Activated naive CD8-positive, alpha-beta T cell treated with anti-CD3 and anti-CD28 coated beads, Interleukin-2, amount 10 ng/mL, durations not matched to agents 7 days and 5 days (primary cell): ENCODE data around the gene ERCC3. TPM values are rescaled to one million over a fixed set of nuclear protein-coding genes. Genes with fewer than 3 reads are reported as not detected.

Experiments
- ATAC-seq: fragments of 150-1000 bp; cut with Tn5 transposase; one replicate; pipeline ENCODE4 v1.10.0; 2021; ENCODE audit warnings: low read depth, moderate library complexity
- POLR2A ChIA-PET: fragments of 350-600 bp; sonication (Branson Sonifier 250); formaldehyde crosslinking; loops from one replicate; lab custom pipeline; 2021; ENCODE audit warnings: antibody characterized with exemption; lab: Charles Lee
- DNase-seq: peaks from one replicate; pipeline ENCODE4 v3.0.0; 2021
- H3K27ac Mint-ChIP-seq: one replicate; pipeline ENCODE4 v1.8.0; 2022; ENCODE audit warnings: mild to moderate bottlenecking, mixed read lengths
- H3K27me3 Mint-ChIP-seq: one replicate; pipeline ENCODE4 v1.8.0; 2022; ENCODE audit warnings: mild to moderate bottlenecking, moderate library complexity, mixed read lengths
- H3K36me3 Mint-ChIP-seq: one replicate; pipeline ENCODE4 v1.8.0; 2021; ENCODE audit warnings: mild to moderate bottlenecking, mixed read lengths
- H3K4me1 Mint-ChIP-seq: one replicate; pipeline ENCODE4 v1.8.0; 2021; ENCODE audit warnings: mixed read lengths
- H3K4me3 Mint-ChIP-seq: one replicate; pipeline ENCODE4 v1.8.0; 2022; ENCODE audit warnings: mild to moderate bottlenecking, moderate library complexity, mixed read lengths
- H3K9me3 Mint-ChIP-seq: one replicate; pipeline ENCODE4 v1.8.0; 2021; ENCODE audit warnings: mixed read lengths
- total RNA-seq, 2 experiments: library from RNA; stranded (reverse); gene quantifications; one replicate each; pipeline ENCODE4 v1.2.3, GENCODE V29; 2021

Gene ERCC3
- total RNA-seq, result 10 to 100 TPM; 60.6 to 64.8 TPM

DNA sequence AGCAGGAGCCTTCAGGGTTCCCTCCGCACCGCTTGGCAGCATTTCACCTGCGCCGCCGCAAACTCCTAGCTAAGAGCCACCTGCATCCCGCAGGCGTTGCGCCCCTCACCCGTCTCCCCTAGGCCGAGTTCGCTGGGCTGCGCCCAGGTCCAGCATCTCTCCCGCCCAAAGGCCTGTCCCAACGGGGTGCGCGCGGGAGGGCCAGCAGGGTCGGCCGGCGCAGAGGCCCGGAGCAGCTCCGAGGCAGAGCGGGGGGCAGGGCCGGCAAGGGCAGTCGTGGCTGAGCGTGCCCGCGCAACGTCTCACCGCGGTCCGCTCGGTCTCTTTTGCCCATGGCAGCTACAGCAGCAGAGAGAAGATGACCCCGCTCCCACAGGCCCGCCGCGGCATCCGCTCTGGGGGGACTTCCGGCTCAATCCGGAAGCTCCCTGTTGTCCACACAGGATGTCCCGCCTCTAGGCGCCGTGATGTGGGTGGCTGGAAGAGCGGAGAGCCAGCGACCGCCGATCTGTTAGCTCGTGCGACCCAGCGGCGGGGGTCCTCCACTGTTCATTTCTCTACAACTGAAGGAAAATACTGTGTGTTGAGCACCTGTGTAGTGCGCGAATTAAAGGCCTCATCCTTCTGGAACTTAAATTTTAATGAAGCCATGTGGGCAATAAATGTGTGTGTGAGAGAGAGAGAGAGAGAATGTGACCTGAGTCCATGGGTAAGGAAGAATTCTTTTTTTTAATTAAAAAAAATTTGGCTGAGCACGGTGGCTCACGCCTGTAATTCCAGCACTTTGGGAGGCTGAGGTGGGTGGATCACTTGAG, at the start of gene ERCC3:
ERCC3 (minus strand) TSS at position 397 of the 815 bp plus-strand sequence; CDS start at position 334, 63 bp downstream.
- H3K36me3 Mint-ChIP-seq, result peaks cover 21% of the 10 kb centered on the region
- DNase-seq, result peak; percentile 86
- H3K27me3 Mint-ChIP-seq, result no peaks in the 10 kb centered on the region
- no peaks in the 10 kb centered on the region for H3K9me3 Mint-ChIP-seq
- H3K4me3 Mint-ChIP-seq, result peak within 1 kb of the TSS; percentile 97
- peak; percentile 95 for ATAC-seq
- POLR2A ChIA-PET, result interaction anchor here (0.6 to 2.0 kb wide), 14 partner anchors 11 to 270 kb away, joined by 3 to 7 read pairs (median 4); partner anchors contain the start of gene IWS1
- peaks cover 21% of the 10 kb centered on the region for H3K4me1 Mint-ChIP-seq
- H3K27ac Mint-ChIP-seq, result peak within 1 kb of the TSS; percentile 98

DNA sequence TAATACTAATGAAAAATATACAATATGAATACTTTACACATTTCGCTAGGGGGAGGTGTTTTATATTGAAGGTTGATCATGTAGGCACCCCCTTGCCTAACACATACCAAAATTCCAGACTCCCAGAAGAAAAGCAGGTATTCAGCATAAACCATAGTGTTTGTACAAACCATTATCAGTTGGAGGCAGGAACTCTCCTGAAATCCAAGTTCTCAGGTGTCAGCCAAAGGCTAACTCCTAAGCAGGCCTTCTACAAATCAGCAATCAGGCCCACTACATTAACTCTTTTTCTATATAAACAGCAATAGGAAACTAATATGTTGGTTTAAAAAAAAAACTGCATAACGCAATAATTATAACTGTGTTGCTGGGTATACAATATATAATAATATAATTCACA, 49.3 kb upstream of the ERCC3 start:
- Mint-ChIP-seq H3K27me3 (no peaks in the 10 kb centered on the region), H3K9me3 (no peaks in the 10 kb centered on the region), H3K4me1 (peaks cover 5% of the 10 kb centered on the region), H3K36me3 (peaks cover 21% of the 10 kb centered on the region), H3K27ac (no peak overlapping the region), H3K4me3 (no peak overlapping the region)
- POLR2A ChIA-PET, result no interaction called here
- no peak for ATAC-seq
- DNase-seq, result no peak

DNA sequence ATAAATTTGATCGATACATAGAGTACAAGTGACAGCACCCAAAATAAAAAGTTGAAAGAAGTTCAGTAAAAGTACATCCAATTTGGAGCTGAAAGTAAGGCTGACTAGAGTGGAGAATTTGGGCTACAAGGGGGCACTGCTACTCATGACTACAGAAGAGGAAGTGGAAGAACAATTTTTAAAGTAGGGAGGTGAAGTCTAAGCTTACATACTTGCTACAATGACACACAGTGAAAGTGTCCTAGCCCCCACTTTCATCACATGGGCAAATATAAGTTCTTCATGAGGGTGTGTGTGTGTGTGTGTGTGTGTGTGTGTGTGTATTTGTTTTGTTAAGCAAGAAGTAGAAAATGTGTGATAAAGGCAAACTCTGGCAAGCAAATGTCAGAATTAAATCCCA, 48.2 kb upstream of the ERCC3 start:
- Mint-ChIP-seq H3K27me3 (no peaks in the 10 kb centered on the region), H3K27ac (no peak overlapping the region), H3K4me3 (no peak overlapping the region), H3K9me3 (no peaks in the 10 kb centered on the region), H3K4me1 (peaks cover 5% of the 10 kb centered on the region), H3K36me3 (peaks cover 26% of the 10 kb centered on the region)
- no peak for ATAC-seq
- no peak for DNase-seq
- POLR2A ChIA-PET, result interaction anchor here (0.5 kb wide), 1 partner anchor 9 kb away, joined by 3 read pairs; no protein-coding TSS in a partner anchor

DNA sequence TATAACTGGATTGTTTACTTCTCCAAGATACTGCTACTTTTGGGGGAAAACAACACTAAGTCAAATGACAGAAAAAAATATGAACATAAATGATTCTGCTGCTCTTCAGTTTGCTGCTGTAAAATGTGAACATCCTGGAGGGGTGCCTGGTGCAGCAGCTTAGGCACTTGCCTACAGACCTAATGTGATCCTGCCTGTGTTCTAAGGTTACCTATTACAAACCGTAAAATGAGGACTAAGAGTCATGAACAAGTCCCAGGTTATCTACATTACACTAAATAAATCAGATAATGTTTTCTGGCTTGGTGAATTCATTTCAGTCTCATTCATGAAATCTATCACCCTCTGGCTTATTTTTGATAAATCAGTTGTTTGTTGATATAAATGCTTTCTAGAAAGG, 38.4 kb upstream of the ERCC3 start:
- Mint-ChIP-seq H3K27ac (no peak overlapping the region), H3K4me3 (no peak overlapping the region), H3K9me3 (no peaks in the 10 kb centered on the region), H3K27me3 (no peaks in the 10 kb centered on the region), H3K36me3 (peaks cover 9% of the 10 kb centered on the region), H3K4me1 (no peaks in the 10 kb centered on the region)
- no peak for ATAC-seq
- POLR2A ChIA-PET, result interaction anchor here (0.6 kb wide), 1 partner anchor 66 kb away, joined by 8 read pairs; no protein-coding TSS in a partner anchor
- no peak for DNase-seq

DNA sequence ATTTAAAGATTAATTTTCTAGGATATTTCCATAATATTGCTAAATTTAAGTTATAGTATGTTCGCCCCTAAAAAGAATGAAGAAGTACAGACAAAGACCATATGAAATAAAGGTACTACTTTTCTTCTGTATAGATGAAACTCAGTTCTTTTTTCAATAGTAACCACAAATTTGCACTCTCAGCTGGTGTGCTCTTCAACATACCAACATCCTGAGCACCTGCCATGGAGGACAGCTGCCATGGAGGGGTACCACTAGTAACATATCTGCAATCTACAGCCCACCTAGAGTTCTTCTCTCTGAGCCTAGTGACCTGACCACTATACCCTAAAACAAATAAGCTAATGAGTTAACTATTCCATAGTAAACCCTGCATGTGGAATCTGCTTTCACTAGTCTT, 36.8 kb upstream of the ERCC3 start:
- ATAC-seq (no peak), DNase-seq (no peak)
- Mint-ChIP-seq H3K4me3 (no peak overlapping the region), H3K27ac (no peak overlapping the region), H3K36me3 (peaks cover 12% of the 10 kb centered on the region), H3K27me3 (no peaks in the 10 kb centered on the region), H3K9me3 (no peaks in the 10 kb centered on the region), H3K4me1 (no peaks in the 10 kb centered on the region)
- POLR2A ChIA-PET, result no interaction called here

DNA sequence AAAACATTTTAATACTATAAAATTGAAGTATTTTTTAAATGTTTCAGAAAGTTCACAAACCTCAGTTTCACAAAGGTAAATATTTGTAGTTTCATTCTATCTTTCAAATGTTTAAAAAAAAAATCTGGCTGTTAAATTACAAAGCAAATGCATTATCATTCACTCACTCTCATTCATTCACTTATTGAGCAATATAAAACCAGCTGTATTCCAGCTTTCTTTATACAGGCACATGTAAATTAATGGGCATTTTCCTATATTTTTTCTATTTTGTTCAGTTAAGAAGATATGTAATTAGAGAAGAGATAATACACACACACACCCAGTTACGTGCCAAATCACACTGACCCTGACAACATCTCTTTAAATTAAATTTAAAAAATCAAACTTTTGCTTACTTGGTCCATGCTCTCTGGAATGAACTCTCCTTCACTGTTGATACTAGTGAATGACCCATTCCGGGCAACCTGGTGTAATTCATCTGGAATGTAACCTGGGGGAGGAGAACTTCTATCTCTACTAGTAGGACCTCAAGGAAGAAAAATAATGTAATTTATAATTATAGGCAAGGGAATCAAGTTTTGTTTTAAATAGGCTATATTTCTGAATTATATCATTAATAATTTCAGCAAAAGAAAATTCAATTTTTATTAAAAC, 32.5 kb upstream of the ERCC3 start:
- H3K4me1 Mint-ChIP-seq, result no peaks in the 10 kb centered on the region
- H3K27me3 Mint-ChIP-seq, result no peaks in the 10 kb centered on the region

DNA sequence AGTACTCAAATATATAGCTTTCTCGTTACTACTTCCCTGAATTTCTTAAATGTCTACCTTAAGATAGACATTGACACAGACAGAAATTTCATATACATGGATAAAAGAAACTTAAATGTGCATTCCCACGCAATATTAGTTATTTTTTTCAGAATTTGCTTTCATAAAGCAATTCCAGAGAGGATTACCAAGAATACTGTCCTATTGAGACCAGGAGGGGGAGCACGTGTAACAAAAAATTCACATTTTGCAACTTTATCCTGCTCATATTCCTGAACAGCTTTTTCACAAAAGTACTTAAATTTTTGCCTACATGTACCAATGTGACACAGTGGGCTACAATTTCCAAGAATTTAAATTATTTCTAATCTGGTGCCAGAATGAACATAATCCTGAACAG, 30.7 kb upstream of the ERCC3 start:
- no peaks in the 10 kb centered on the region for H3K4me1 Mint-ChIP-seq
- DNase-seq (no peak), ATAC-seq (no peak)
- peaks cover 2% of the 10 kb centered on the region for H3K9me3 Mint-ChIP-seq
- POLR2A ChIA-PET, result no interaction called here
- peaks cover 27% of the 10 kb centered on the region for H3K36me3 Mint-ChIP-seq
- no peaks in the 10 kb centered on the region for H3K27me3 Mint-ChIP-seq
- H3K27ac Mint-ChIP-seq, result no peak overlapping the region
- no peak overlapping the region for H3K4me3 Mint-ChIP-seq

More for the DNA sequence above, 32.5 kb upstream of the ERCC3 start:
- Mint-ChIP-seq H3K36me3 (peaks cover 16% of the 10 kb centered on the region), H3K27ac (no peak overlapping the region), H3K4me3 (no peak overlapping the region), H3K9me3 (no peaks in the 10 kb centered on the region)
- POLR2A ChIA-PET, result no interaction called here
- DNase-seq (no peak), ATAC-seq (no peak)

DNA sequence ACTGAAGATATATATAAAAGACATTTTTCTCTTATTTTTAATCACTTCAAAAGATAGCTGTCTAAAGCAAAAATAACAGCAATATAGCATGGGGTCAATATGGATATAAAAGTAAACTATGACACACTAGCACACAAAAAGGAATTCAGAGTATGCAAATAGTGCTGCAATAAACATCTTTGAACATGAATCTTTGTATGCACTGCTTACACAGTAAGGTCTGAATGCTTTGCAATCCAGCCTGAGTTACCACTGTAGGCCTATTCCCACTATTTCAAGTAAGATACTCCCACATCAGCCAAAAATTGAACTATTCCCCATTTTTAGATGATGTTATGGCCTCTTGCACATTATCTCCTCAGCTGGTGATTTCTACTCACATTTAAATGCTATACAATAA, 27.4 kb upstream of the ERCC3 start:
- no peaks in the 10 kb centered on the region for H3K4me1 Mint-ChIP-seq
- H3K27ac Mint-ChIP-seq, result no peak overlapping the region
- POLR2A ChIA-PET, result no interaction called here
- no peak overlapping the region for H3K4me3 Mint-ChIP-seq
- no peak for DNase-seq
- H3K27me3 Mint-ChIP-seq, result no peaks in the 10 kb centered on the region
- ATAC-seq, result no peak
- peaks cover 29% of the 10 kb centered on the region for H3K36me3 Mint-ChIP-seq
- peaks cover 2% of the 10 kb centered on the region for H3K9me3 Mint-ChIP-seq

DNA sequence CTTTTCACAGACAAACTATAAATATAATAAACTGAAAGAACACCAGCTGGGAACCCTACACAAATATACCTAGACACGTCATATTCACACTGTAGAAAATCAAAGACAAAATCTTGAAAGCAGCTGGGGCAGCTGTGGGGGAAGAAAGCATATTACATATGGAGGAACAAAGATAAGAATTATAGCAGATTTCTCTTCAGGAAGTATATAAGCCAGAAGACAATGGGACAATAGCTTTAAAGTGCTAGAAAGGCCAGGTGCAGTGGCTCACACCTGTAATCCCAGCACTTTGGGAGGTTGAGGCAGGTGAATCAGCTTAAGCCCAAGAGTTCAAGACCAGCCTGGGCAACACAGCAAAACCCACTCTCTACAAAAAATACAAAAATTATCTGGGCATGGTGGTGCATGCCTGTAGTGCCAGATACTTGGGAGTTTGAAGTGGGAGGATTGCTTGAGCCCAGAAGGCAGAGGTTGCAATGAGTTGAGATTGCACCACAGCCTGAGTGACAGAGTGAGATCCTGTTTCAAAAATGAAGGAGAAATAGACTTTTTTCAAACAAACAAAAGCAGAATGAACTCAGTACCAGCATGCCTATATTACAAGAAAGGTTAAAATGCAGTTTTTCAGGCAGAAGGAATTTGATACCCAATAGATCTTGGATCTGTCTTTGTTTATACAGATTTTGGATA, 26.8 kb upstream of the ERCC3 start:
- peaks cover 29% of the 10 kb centered on the region for H3K36me3 Mint-ChIP-seq

DNA sequence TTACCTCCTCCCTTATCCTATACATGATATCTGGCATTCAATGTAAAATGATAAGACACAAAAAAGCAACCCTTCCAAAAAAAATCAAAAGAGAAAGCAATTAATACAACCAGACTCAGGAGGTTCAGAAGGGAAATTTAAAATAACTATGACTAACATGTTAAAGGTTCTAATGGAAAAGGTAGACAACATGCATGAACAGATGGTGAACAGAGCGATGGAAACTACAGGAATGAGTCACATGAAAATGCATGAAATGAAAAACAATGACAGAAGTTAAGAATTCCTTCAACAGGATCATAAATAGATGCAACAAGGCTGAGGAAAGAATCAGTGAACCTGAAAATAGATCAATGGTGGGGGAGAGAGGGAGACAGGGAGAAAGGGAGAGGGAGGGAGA, 26.1 kb upstream of the ERCC3 start:
- Mint-ChIP-seq H3K27ac (no peak overlapping the region), H3K4me3 (no peak overlapping the region), H3K4me1 (no peaks in the 10 kb centered on the region), H3K36me3 (peaks cover 29% of the 10 kb centered on the region), H3K27me3 (no peaks in the 10 kb centered on the region), H3K9me3 (peaks cover 2% of the 10 kb centered on the region)
- POLR2A ChIA-PET, result no interaction called here
- DNase-seq, result no peak
- no peak for ATAC-seq

More for the DNA sequence above, 26.8 kb upstream of the ERCC3 start:
- H3K4me1 Mint-ChIP-seq, result no peaks in the 10 kb centered on the region
- peaks cover 2% of the 10 kb centered on the region for H3K9me3 Mint-ChIP-seq
- H3K4me3 Mint-ChIP-seq, result no peak overlapping the region
- H3K27me3 Mint-ChIP-seq, result no peaks in the 10 kb centered on the region
- no peak for ATAC-seq
- no peak for DNase-seq
- no peak overlapping the region for H3K27ac Mint-ChIP-seq
- POLR2A ChIA-PET, result no interaction called here

DNA sequence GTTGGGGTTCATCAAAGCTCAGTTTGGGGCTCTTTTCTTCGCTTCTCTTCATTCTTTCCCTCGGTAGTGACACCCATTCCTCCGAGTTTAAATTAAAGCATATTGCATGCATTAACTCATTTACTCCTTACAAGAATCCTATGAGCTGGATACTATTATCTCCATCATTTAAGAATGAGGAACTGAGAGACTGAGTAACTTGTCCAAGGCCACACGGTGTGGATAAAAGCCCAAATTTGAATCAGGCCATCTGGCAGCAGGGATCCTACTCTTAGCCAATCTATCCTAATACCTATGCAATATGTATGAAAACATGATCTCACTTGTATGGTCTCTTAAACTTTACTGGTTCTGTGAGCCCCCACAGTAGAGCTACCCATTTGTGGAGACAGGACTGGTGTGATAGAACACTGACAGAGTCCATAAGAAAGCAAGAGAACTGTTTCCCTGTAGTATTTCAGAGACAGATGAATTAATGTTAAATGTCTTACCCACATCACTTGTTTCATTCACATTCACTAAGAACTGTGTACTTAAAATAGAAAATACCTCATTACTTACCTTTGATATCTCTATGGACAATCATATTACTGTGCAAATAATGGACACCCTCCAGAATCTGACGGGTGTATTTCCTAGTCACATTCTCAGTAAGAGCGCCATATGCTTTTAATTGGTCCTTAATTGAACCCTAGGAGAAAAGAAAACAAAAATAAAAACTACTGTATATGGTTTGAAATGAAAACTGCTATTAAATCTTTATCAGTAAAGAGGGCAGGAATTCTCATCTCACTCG, 20.4 kb upstream of the ERCC3 start:
- Mint-ChIP-seq H3K27me3 (no peaks in the 10 kb centered on the region), H3K4me1 (no peaks in the 10 kb centered on the region), H3K4me3 (no peak overlapping the region), H3K27ac (no peak overlapping the region), H3K36me3 (peaks cover 17% of the 10 kb centered on the region), H3K9me3 (no peaks in the 10 kb centered on the region)
- DNase-seq (no peak), ATAC-seq (no peak)
- POLR2A ChIA-PET, result no interaction called here

DNA sequence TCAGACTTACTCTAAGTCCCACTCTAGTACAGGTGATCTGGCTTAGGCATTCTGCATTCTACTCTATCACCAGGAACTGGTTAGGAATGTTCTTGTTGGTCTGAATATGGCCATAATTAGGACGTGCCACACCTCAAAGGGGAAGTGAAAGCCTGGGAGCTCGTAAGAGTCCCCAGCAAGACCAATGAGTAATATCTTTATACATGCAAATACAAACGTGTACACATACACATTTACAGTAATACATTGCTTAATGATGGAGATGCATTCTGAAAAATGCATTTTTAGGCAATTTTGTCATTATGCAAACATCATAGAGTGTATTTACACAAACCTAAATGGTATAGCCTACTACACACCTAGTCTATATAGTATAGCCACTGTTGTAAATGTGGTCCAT, 19.5 kb upstream of the ERCC3 start:
- POLR2A ChIA-PET, result interaction anchor here (0.7 kb wide), 1 partner anchor 237 kb away, joined by 3 read pairs; no protein-coding TSS in a partner anchor
- no peak overlapping the region for H3K27ac Mint-ChIP-seq
- no peaks in the 10 kb centered on the region for H3K4me1 Mint-ChIP-seq
- no peaks in the 10 kb centered on the region for H3K9me3 Mint-ChIP-seq
- ATAC-seq (no peak), DNase-seq (no peak)
- H3K4me3 Mint-ChIP-seq, result no peak overlapping the region
- peaks cover 14% of the 10 kb centered on the region for H3K36me3 Mint-ChIP-seq
- H3K27me3 Mint-ChIP-seq, result no peaks in the 10 kb centered on the region

DNA sequence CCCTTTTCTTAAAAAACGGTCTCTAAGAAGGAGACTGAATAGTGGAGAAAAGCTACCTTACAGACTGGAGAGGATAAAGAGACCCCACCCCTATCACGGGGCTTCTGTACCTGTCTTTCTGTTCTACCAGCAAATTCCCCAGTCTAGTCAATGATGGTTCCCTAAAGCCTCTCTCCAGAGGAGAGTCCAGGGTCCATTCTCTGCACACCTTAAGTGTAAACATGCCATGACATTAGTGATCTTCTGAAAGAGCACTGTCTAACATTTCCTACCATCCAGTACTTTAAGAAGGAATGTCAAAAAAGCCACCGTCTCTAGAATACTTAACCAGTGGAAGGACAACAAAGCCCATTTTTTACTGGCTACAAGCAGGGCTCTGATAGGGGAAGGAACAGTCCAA, 17.0 kb upstream of the ERCC3 start:
- DNase-seq (no peak), ATAC-seq (no peak)
- POLR2A ChIA-PET, result no interaction called here
- Mint-ChIP-seq H3K4me1 (no peaks in the 10 kb centered on the region), H3K27me3 (no peaks in the 10 kb centered on the region), H3K4me3 (no peak overlapping the region), H3K36me3 (peaks cover 11% of the 10 kb centered on the region), H3K9me3 (no peaks in the 10 kb centered on the region), H3K27ac (no peak overlapping the region)
